ENCODE data around the gene TLX3. TPM values are rescaled to one million over a fixed set of nuclear protein-coding genes. Genes with fewer than 3 reads are reported as not detected.

TLX3 gene
- total and polyA plus RNA-seq, 11 donors = 0.15 TPM; not detected in 10

- Histone ChIP-seq H3K27ac (no peak overlapping the region), H3K4me1 (no peaks in the 10 kb centered on the region), H3K4me3 (no peak overlapping the region), H3K9me3 (no peaks in the 10 kb centered on the region), H3K27me3 (no peaks in the 10 kb centered on the region), H3K36me3 (no peaks in the 10 kb centered on the region)
- DNase-seq (no peak), ATAC-seq (no peak)
- WGBS, 4 donors = 97 to 98% (median 98%) methylated on average over 3 of the region's 3 CpGs
- intact Hi-C loops (cut with DNase I) = no loop called here
- TF ChIP-seq POLR2A (IDR thresholded peaks at IDR 0.05) (no peak), CTCF (IDR thresholded peaks at IDR 0.05) (no peak)
Observed at GRCh38 chr5:171271798-171272197, 37.2 kb upstream of the TLX3 start.

GRCh38 chr5:171272996-171273970 is 35.8 kb upstream of the TLX3 start:
- no peaks in the 10 kb centered on the region for H3K4me1 ChIP-seq
- ATAC-seq (no peak), DNase-seq (no peak)
- H3K27ac ChIP-seq = no peak overlapping the region
- TF ChIP-seq CTCF (IDR thresholded peaks at IDR 0.05) (peak in 2 of 12 donors; percentile 19), POLR2A (IDR thresholded peaks at IDR 0.05) (no peak)
- no peaks in the 10 kb centered on the region for H3K9me3 ChIP-seq
- H3K4me3 ChIP-seq = no peak overlapping the region
- intact Hi-C loops (cut with DNase I) = no loop called here
- H3K36me3 ChIP-seq = no peaks in the 10 kb centered on the region
- WGBS, 4 donors = 89 to 92% (median 90%) methylated on average over 2 of the region's 2 CpGs
- no peaks in the 10 kb centered on the region for H3K27me3 ChIP-seq

GRCh38 chr5:171275841-171276544 is 33.1 kb upstream of the TLX3 start:
- Histone ChIP-seq H3K4me3 (no peak overlapping the region), H3K9me3 (no peaks in the 10 kb centered on the region), H3K36me3 (no peaks in the 10 kb centered on the region), H3K27ac (no peak overlapping the region), H3K4me1 (no peaks in the 10 kb centered on the region), H3K27me3 (no peaks in the 10 kb centered on the region)
- 81 to 82% (median 82%) methylated on average over 5 of the region's 5 CpGs for WGBS, 4 donors
- DNase-seq (no peak), ATAC-seq (no peak)
- no peak for TF ChIP-seq POLR2A (IDR thresholded peaks at IDR 0.05)
- TF ChIP-seq CTCF (IDR thresholded peaks at IDR 0.05) = no peak
- intact Hi-C loops (cut with DNase I) = no loop called here

- WGBS, 4 donors = 89 to 91% (median 90%) methylated on average over 7 of the region's 7 CpGs
- no peak overlapping the region for H3K27ac ChIP-seq
- H3K27me3 ChIP-seq = no peaks in the 10 kb centered on the region
- no peak overlapping the region for H3K4me3 ChIP-seq
- no peaks in the 10 kb centered on the region for H3K4me1 ChIP-seq
- H3K9me3 ChIP-seq = no peaks in the 10 kb centered on the region
- ATAC-seq (no peak), DNase-seq (no peak)
- no peaks in the 10 kb centered on the region for H3K36me3 ChIP-seq
- TF ChIP-seq POLR2A (IDR thresholded peaks at IDR 0.05) = no peak
- TF ChIP-seq CTCF (IDR thresholded peaks at IDR 0.05) = no peak
- intact Hi-C loops (cut with DNase I) = no loop called here
Observed at GRCh38 chr5:171283753-171284152, 25.3 kb upstream of the TLX3 start.
